CD4-positive, alpha-beta T cell (primary cell): Measurements from ENCODE around the gene TM4SF5. TPM values are rescaled to one million over a fixed set of nuclear protein-coding genes. Genes with fewer than 3 reads are reported as not detected.
A peak's percentile ranks its signal among the peaks of the same experiment; 100 is the strongest.

ENCODE experiments used
- ATAC-seq: fragments of 200-7000 bp; cut with Tn5 transposase; one replicate; pipeline ENCODE4 v1.10.0; 2022; ENCODE audit warnings: mild to moderate bottlenecking; ENCODE audit not compliant: poor library complexity
- CTCF ChIA-PET: fragments of 350-600 bp; sonication (Branson Sonifier 250); formaldehyde crosslinking; loops from one replicate; lab custom pipeline; 2021; ENCODE audit warnings: antibody characterized with exemption, inconsistent platforms; lab: Charles Lee
- POLR2A ChIA-PET: fragments of 350-600 bp; sonication (Branson Sonifier 250); formaldehyde crosslinking; loops from one replicate; lab custom pipeline; 2021; ENCODE audit warnings: antibody characterized with exemption, inconsistent platforms; lab: Charles Lee
- DNase-seq, 14 experiments: peaks; one replicate each; pipeline ENCODE4 v3.0.0-alpha.2; 2013 to 2020; ENCODE audit warnings: mixed read lengths in 2 of 14
- H3K27ac ChIP-seq, 2 donors: one replicate each; pipeline versions ENCODE4 v1.5.1 to v1.7.0; 2013; ENCODE audit warnings: low read length in 2 of 2, low read depth in 1 of 2, mild to moderate bottlenecking in 1 of 2
- H3K27me3 ChIP-seq, 2 experiments: 1 replicate in 1 of 2; 2 replicates in 1 of 2; pipeline versions ENCODE4 v1.6.1 to v1.7.0; 2013; ENCODE audit warnings: low read length in 2 of 2, control low read depth in 1 of 2, mild to moderate bottlenecking in 1 of 2, moderate library complexity in 1 of 2; ENCODE audit not compliant: insufficient read depth in 2 of 2, control insufficient read depth in 1 of 2
- H3K36me3 ChIP-seq: one replicate; pipeline ENCODE4 v1.6.1; 2013; ENCODE audit warnings: low read length, control low read depth; ENCODE audit not compliant: insufficient read depth
- H3K4me1 ChIP-seq: one replicate; pipeline ENCODE4 v1.6.1; 2013; ENCODE audit warnings: low read length, control low read depth; ENCODE audit not compliant: insufficient read depth
- H3K4me3 ChIP-seq: one replicate; pipeline ENCODE4 v1.5.1; 2013; ENCODE audit warnings: mild to moderate bottlenecking, low read length, moderate library complexity
- H3K9me3 ChIP-seq, 2 experiments: 1 replicate in 1 of 2; 2 replicates in 1 of 2; pipeline versions ENCODE4 v1.6.1 to v1.7.0; 2013; ENCODE audit warnings: low read length in 2 of 2, mild to moderate bottlenecking in 2 of 2, control low read depth in 1 of 2, moderate library complexity in 1 of 2; ENCODE audit not compliant: control insufficient read depth in 1 of 2, insufficient read depth in 1 of 2
- H3K27ac Mint-ChIP-seq: one replicate; pipeline ENCODE4 v1.8.0; 2020; ENCODE audit warnings: mixed read lengths
- H3K27me3 Mint-ChIP-seq: one replicate; pipeline ENCODE4 v1.8.0; 2021; ENCODE audit warnings: mixed read lengths
- H3K36me3 Mint-ChIP-seq: one replicate; pipeline ENCODE4 v1.8.0; 2021; ENCODE audit warnings: low read depth, mixed read lengths
- H3K4me1 Mint-ChIP-seq: one replicate; pipeline ENCODE4 v1.8.0; 2021; ENCODE audit warnings: low read depth, mixed read lengths
- H3K4me3 Mint-ChIP-seq: one replicate; pipeline ENCODE4 v1.8.0; 2020; ENCODE audit warnings: mild to moderate bottlenecking, mixed read lengths
- H3K9me3 Mint-ChIP-seq: one replicate; pipeline ENCODE4 v1.8.0; 2020; ENCODE audit warnings: mixed read lengths
- CTCF ChIP-seq: fragments of 200-600 bp; IDR thresholded peaks from one replicate; pipeline ENCODE4 v1.8.0; 2022; ENCODE audit warnings: antibody characterized with exemption, mild to moderate bottlenecking
- intact Hi-C, 2 experiments: fragments of 100-400 bp; cut with DNase I in 1 of 2; cut with micrococcal nuclease in 1 of 2; formaldehyde crosslinking; loops; one replicate each; pipeline versions ENCODE4 v1.15.1 to v1.9.0; 2023 to 2025; cut with DNase I, micrococcal nuclease
- total RNA-seq, 174 experiments: library from RNA in 2 of 174; stranded (reverse) in 2 of 174; gene quantifications; one replicate each; pipeline ENCODE4 v1.2.3 and lab custom pipeline; 2021 to 2026

TM4SF5 gene
- total RNA-seq, 2 experiments from 2014 or later, result not detected

- peaks cover 0 to 5% of the 10 kb centered on the region in 2 experiments for H3K9me3 ChIP-seq
- Mint-ChIP-seq H3K27me3 (peaks cover 25% of the 10 kb centered on the region), H3K36me3 (peaks cover 6% of the 10 kb centered on the region), H3K4me1 (peaks cover 23% of the 10 kb centered on the region), H3K9me3 (no peaks in the 10 kb centered on the region), H3K27ac (peak overlapping the region; percentile 89), H3K4me3 (peak overlapping the region; percentile 97)
- peaks cover 26% of the 10 kb centered on the region for H3K4me1 ChIP-seq
- intact Hi-C loops, result loop anchor here in 1 of 2 experiments (5.0 kb wide), 1 partner anchor 36 kb away; the partner anchor contains the start of gene PELP1
- DNase-seq (peak in 7 of 14 experiments; percentile 18 to 68 (median 35)), ATAC-seq (peak; percentile 61)
- ChIA-PET CTCF (interaction anchor here (1.7 to 1.8 kb wide), 2 partner anchors 28 to 52 kb away, joined by 6 to 10 read pairs; partner anchors contain the start of gene ARRB2), POLR2A (interaction anchor here (0.6 to 1.5 kb wide), 10 partner anchors 10 to 229 kb away, joined by 3 to 6 read pairs (median 3); partner anchors contain the start of genes ARRB2 and C17orf107)
- no peak for TF ChIP-seq CTCF
- H3K27me3 ChIP-seq, result peaks cover 6 to 20% of the 10 kb centered on the region in 2 experiments
- no peak overlapping the region for H3K27ac ChIP-seq
- H3K4me3 ChIP-seq, result peak overlapping the region; percentile 72
- H3K36me3 ChIP-seq, result no peaks in the 10 kb centered on the region
Observed at GRCh38 chr17:4738136-4739121, 33.3 kb upstream of the TM4SF5 start.

- DNase-seq (peak in 13 of 14 experiments; percentile 40 to 89 (median 59)), ATAC-seq (peak; percentile 70)
- peak within 1 kb of the TSS; percentile 97 for H3K4me3 Mint-ChIP-seq
- peak within 1 kb of the TSS; percentile 72 for H3K4me3 ChIP-seq
- no peaks in the 10 kb centered on the region for H3K36me3 ChIP-seq
- H3K4me1 Mint-ChIP-seq, result peaks cover 23% of the 10 kb centered on the region
- TF ChIP-seq CTCF, result no peak
- H3K27ac Mint-ChIP-seq, result peak within 1 kb of the TSS; percentile 89
- peaks cover 3% of the 10 kb centered on the region for H3K36me3 Mint-ChIP-seq
- ChIA-PET POLR2A (interaction anchor here (0.7 to 1.5 kb wide), 10 partner anchors 9 to 228 kb away, joined by 3 to 6 read pairs (median 3); partner anchors contain the start of genes ARRB2, C17orf107 and PSMB6), CTCF (interaction anchor here (1.7 to 1.8 kb wide), 2 partner anchors 29 to 51 kb away, joined by 6 to 10 read pairs; partner anchors contain the start of gene ARRB2)
- no peak within 1 kb of the TSS for H3K27ac ChIP-seq
- no peaks in the 10 kb centered on the region for H3K9me3 Mint-ChIP-seq
- peaks cover 6 to 20% of the 10 kb centered on the region in 2 experiments for H3K27me3 ChIP-seq
- peaks cover 24% of the 10 kb centered on the region for H3K4me1 ChIP-seq
- H3K9me3 ChIP-seq, result peaks cover 0 to 5% of the 10 kb centered on the region in 2 experiments
- intact Hi-C loops, result loop anchor here in 1 of 2 experiments (5.0 kb wide), 1 partner anchor 37 kb away; the partner anchor contains the start of gene PELP1
- H3K27me3 Mint-ChIP-seq, result peaks cover 25% of the 10 kb centered on the region
Observed at GRCh38 chr17:4739122-4740024, 32.3 kb upstream of the TM4SF5 start, which contains the start of the genes CXCL16 and ZMYND15. Gene CXCL16, minus strand, starts transcription at chr17:4739928. Its CDS starts 589 bp downstream, at chr17:4739339. Gene ZMYND15, plus strand, starts transcription at chr17:4739833. Its CDS starts 716 bp downstream, at chr17:4740549.
